Measurements from ENCODE around the gene SMARCC2.
"Not testable (repeated sequence)": the region's sequence is repeated elsewhere in the genome, so short reads cannot be mapped to it uniquely, and the experiment has no call there.

Gene SMARCC2

GRCh38 chr12:56121204-56121870 is 67.9 kb downstream of the SMARCC2 start:
- DNase-seq: no peak

GRCh38 chr12:56120158-56120846 is 69.0 kb downstream of the SMARCC2 start:
- DNase-seq: no peak

GRCh38 chr12:56119361-56119796 is 69.9 kb downstream of the SMARCC2 start:
- peak in 10 of 14 donors; percentile 8 to 53 (median 30) for DNase-seq

GRCh38 chr12:56118688-56119357 is 70.5 kb downstream of the SMARCC2 start:
- no peak for DNase-seq

- peak; percentile 66 to 98 (median 94) for DNase-seq
Observed at GRCh38 chr12:56117778-56118687, 71.2 kb downstream of the SMARCC2 start, which contains the start of gene ZC3H10. Gene ZC3H10, plus strand, starts transcription at chr12:56118266. Its CDS starts 2,297 bp downstream, at chr12:56120563.

GRCh38 chr12:56117082-56117706 is 72.1 kb downstream of the SMARCC2 start:
- DNase-seq: not testable (repeated sequence)

GRCh38 chr12:56116267-56117081 is 72.8 kb downstream of the SMARCC2 start, which contains the start of gene RPL41:
Gene RPL41, plus strand, starts transcription at chr12:56116633.
- DNase-seq: peak; percentile 47 to 96 (median 89)

- peak in 1 of 14 donors; percentile 12 for DNase-seq
Observed at GRCh38 chr12:56115329-56115728, 74.0 kb downstream of the SMARCC2 start.

- no peak for DNase-seq
Observed at GRCh38 chr12:56114084-56114483, 75.2 kb downstream of the SMARCC2 start.
